Hepatocyte (in vitro differentiated cells): ENCODE results near the gene PCDHGA8. TPM values are rescaled to one million over a fixed set of nuclear protein-coding genes. Genes with fewer than 3 reads are reported as not detected.
"Not testable (repeated sequence)": the region's sequence is repeated elsewhere in the genome, so short reads cannot be mapped to it uniquely, and the experiment has no call there.

Experiments
- DNase-seq: peaks from one replicate; pipeline ENCODE4 v3.0.0-alpha.2; 2016; ENCODE audit warnings: low spot score
- H2AFZ ChIP-seq: fragments of 200-600 bp; sonication (generic); 2 replicates; pipeline ENCODE4 v1.6.0; 2016; ENCODE audit warnings: antibody characterized with exemption, mild to moderate bottlenecking
- H3K27ac ChIP-seq: fragments of 200-600 bp; sonication (generic); 2 replicates; pipeline ENCODE4 v1.5.1; 2016; ENCODE audit warnings: mild to moderate bottlenecking
- H3K27me3 ChIP-seq: fragments of 200-600 bp; sonication (generic); 2 replicates; pipeline ENCODE4 v1.6.1; 2016
- H3K36me3 ChIP-seq: fragments of 200-600 bp; sonication (generic); replicated peaks from 2 replicates; pipeline ENCODE4 v1.5.1; 2016; ENCODE audit warnings: low read depth; ENCODE audit not compliant: insufficient read depth
- H3K4me1 ChIP-seq: fragments of 200-600 bp; sonication (generic); 2 replicates; pipeline ENCODE4 v1.5.1; 2016; ENCODE audit warnings: mild to moderate bottlenecking, moderate library complexity; ENCODE audit not compliant: insufficient read depth
- H3K4me2 ChIP-seq: fragments of 200-600 bp; sonication (generic); 2 replicates; pipeline ENCODE4 v1.6.0; 2016
- H3K4me3 ChIP-seq: fragments of 200-600 bp; sonication (generic); 2 replicates; pipeline ENCODE4 v1.5.1; 2016; ENCODE audit warnings: mild to moderate bottlenecking
- H3K79me2 ChIP-seq: fragments of 200-600 bp; sonication (generic); 2 replicates; pipeline ENCODE4 v1.6.0; 2017; ENCODE audit warnings: mild to moderate bottlenecking
- H3K9me2 ChIP-seq: fragments of 200-600 bp; sonication (generic); replicated peaks from 2 replicates; pipeline ENCODE4 v1.6.0; 2017; ENCODE audit warnings: mild to moderate bottlenecking; ENCODE audit not compliant: insufficient read depth
- H3K9me3 ChIP-seq: fragments of 200-600 bp; sonication (generic); 2 replicates; pipeline ENCODE4 v1.5.1; 2016; ENCODE audit warnings: low read depth, mild to moderate bottlenecking
- H4K20me1 ChIP-seq: fragments of 200-600 bp; sonication (generic); 2 replicates; pipeline ENCODE4 v1.6.0; 2016; ENCODE audit warnings: mild to moderate bottlenecking; ENCODE audit not compliant: insufficient read depth, poor library complexity, severe bottlenecking
- CTCF ChIP-seq: fragments of 200-600 bp; sonication (generic); IDR thresholded peaks from 2 replicates; pipeline ENCODE4 v1.5.1; 2016; ENCODE audit warnings: antibody characterized with exemption, mild to moderate bottlenecking; ENCODE audit not compliant: poor library complexity
- EZH2 ChIP-seq: fragments of 200-600 bp; sonication (generic); IDR thresholded peaks from 2 replicates; pipeline ENCODE4 v1.6.1; 2016; ENCODE audit warnings: antibody characterized with exemption, mild to moderate bottlenecking, borderline replicate concordance
- EZH2phosphoT487 ChIP-seq: fragments of 200-600 bp; sonication (generic); IDR thresholded peaks from one replicate; pipeline ENCODE4 v1.6.1; 2018; ENCODE audit warnings: antibody characterized with exemption, mild to moderate bottlenecking, low read depth, moderate library complexity; ENCODE audit not compliant: unreplicated experiment, severe bottlenecking
- WGBS: methylation state at CpG from one replicate; pipeline ENCODE4 v1.1.6; 2016; ENCODE audit warnings: low lambda C conversion rate; ENCODE audit errors: missing lambda C conversion rate; 5-methylcytosine and 5-hydroxymethylcytosine counted together
- polyA plus RNA-seq: library from polyadenylated mRNA; unstranded; fragments of >200 nt; fragmentation: Nextera tagmentation; extraction: Ambion mirVana; gene quantifications from 2 replicates; pipeline ENCODE4 v1.2.1, GENCODE V29; 2016
- total RNA-seq: library from RNA; depleted of rRNA; stranded (reverse); fragments of >200 nt; gene quantifications from 2 replicates; pipeline ENCODE4 v1.2.3, GENCODE V29; 2014

Gene PCDHGA8
- total and polyA plus RNA-seq, 2 experiments from 2014 or later, result 0.53 to 1.00 TPM

- Histone ChIP-seq H3K9me3 (no peaks in the 10 kb centered on the region), H3K4me2 (no peak overlapping the region), H3K27ac (no peak overlapping the region), H3K79me2 (no peaks in the 10 kb centered on the region), H3K36me3 (no peaks in the 10 kb centered on the region), H3K9me2 (no peaks in the 10 kb centered on the region), H3K4me3 (no peak overlapping the region), H2AFZ (no peak overlapping the region), H4K20me1 (no peaks in the 10 kb centered on the region), H3K4me1 (no peaks in the 10 kb centered on the region), H3K27me3 (no peaks in the 10 kb centered on the region)
- no peak for DNase-seq
- WGBS, result 94% methylated on average over 14 of the region's 14 CpGs
- TF ChIP-seq EZH2phosphoT487 (no peak), EZH2 (no peak), CTCF (no peak)
Measured at GRCh38 chr5:141374627-141375026, 17.8 kb upstream of the PCDHGA8 start.

DNA sequence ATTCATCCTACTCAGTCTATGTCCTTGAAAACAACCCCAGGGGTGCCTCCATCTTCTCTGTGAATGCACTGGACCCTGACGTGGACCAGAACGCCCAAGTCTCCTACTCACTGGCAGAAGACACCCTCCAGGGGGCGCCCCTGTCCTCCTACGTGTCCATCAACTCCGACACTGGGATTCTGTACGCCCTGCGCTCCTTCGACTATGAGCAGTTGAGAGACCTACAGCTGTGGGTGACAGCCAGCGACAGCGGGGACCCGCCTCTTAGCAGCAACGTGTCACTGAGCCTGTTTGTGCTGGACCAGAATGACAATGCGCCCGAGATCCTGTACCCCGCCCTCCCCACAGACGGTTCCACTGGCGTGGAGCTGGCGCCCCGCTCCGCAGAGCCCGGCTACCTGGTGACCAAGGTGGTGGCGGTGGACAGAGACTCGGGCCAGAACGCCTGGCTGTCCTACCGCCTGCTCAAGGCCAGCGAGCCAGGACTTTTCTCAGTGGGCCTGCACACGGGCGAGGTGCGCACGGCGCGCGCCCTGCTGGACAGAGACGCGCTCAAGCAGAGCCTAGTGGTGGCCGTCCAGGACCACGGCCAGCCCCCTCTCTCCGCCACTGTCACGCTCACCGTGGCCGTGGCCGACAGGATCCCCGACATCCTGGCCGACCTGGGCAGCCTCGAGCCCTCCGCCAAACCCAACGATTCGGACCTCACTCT lies 16.8 kb upstream of the PCDHGA8 start:
- H4K20me1 ChIP-seq, DNase-seq: not testable (repeated sequence)

GRCh38 chr5:141382469-141383294 lies 9.8 kb upstream of the PCDHGA8 start, which contains the start of gene PCDHGA7:
Gene PCDHGA7, plus strand, starts transcription at chr5:141382742. Its CDS starts 158 bp downstream, at chr5:141382900.
- no peak within 1 kb of the TSS for H3K4me2 ChIP-seq

More for the DNA sequence above, 16.8 kb upstream of the PCDHGA8 start:
- H3K36me3 ChIP-seq, H3K9me3 ChIP-seq, H3K4me3 ChIP-seq, H3K4me2 ChIP-seq, H3K27me3 ChIP-seq, H3K79me2 ChIP-seq, H3K4me1 ChIP-seq, H3K9me2 ChIP-seq, H2AFZ ChIP-seq, H3K27ac ChIP-seq: not testable (repeated sequence)
- 97% methylated on average over 31 of the region's 48 CpGs for WGBS

More at GRCh38 chr5:141382469-141383294, 9.8 kb upstream of the PCDHGA8 start, which contains the start of gene PCDHGA7:
- Histone ChIP-seq H3K36me3 (no peaks in the 10 kb centered on the region), H3K4me1 (no peaks in the 10 kb centered on the region), H3K27ac (no peak within 1 kb of the TSS), H3K79me2 (no peaks in the 10 kb centered on the region), H2AFZ (no peak within 1 kb of the TSS), H3K9me3 (no peaks in the 10 kb centered on the region), H3K27me3 (no peaks in the 10 kb centered on the region), H4K20me1 (no peaks in the 10 kb centered on the region), H3K4me3 (no peak within 1 kb of the TSS), H3K9me2 (no peaks in the 10 kb centered on the region)
- WGBS, result 95% methylated on average over 37 of the region's 37 CpGs
- TF ChIP-seq EZH2, result no peak
- no peak for TF ChIP-seq EZH2phosphoT487
- no peak for TF ChIP-seq CTCF
- no peak for DNase-seq
